Stimulated activated CD4-positive, alpha-beta T cell treated with anti-CD3 and anti-CD28 coated beads, Interleukin-15, amount 100 ng/mL, for 24 hours (primary cell): Measurements from ENCODE around the gene CASP5.

Experiments used
- DNase-seq: peaks from one replicate; pipeline ENCODE4 v3.0.0-alpha.2; 2020

CASP5 gene

DNA sequence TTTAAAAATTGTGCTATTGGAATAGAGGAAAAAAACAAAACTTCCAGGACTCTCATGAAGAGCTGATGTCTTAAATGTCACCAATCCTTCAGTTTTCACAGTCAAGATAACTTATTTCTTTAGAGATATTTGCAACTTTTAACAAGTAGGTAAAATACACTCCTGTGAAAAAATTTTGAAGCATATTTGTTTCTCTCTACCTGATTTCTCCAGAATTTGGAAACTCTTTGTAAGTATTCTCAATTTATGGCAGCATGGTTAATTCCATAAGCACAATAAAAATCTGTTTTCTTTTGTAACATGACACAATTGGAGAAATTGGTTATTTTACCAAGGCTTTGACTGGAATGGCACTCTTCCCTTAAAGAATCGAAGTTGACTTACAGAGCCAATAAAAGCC lies 58.7 kb downstream of the CASP5 start:
- DNase-seq, result no peak

DNA sequence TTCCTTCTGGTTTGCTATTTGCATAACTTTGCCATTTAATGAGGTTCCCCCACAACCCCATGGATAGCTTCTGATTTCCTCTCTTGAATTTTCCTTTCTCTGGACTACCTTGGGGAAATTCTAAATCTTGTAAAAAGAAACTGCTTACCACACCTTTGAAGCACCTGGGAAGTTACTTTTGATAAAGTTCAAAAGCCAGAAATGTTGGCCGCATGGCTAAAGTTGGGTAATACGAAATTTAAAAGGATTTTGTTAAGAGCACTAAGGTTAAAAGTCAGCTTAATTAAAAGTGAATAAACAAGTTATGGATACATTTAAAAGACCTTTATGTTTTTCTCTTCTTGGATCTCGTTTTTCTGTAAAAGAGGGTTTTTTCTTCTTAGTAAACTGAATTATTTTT lies 60.1 kb downstream of the CASP5 start:
- DNase-seq, result no peak

DNA sequence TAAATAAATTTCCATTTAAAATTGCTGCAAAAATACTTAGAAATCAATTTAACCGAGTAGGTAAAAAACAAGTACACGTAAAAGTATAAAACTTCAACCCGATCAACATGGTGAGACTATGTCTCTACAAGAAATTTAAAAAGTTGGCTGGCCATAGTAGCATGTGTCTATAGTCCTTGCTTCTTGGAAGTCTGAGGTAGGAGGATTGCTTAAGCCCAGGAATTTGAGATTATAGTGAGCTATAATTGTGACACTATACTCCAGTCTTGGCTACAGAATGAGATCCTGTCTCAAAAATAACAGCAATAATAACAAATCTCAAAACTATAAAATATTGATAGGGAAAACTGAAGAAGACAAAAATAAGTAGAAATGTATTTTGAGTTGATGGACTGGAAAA lies 65.7 kb downstream of the CASP5 start:
- DNase-seq, result no peak

DNA sequence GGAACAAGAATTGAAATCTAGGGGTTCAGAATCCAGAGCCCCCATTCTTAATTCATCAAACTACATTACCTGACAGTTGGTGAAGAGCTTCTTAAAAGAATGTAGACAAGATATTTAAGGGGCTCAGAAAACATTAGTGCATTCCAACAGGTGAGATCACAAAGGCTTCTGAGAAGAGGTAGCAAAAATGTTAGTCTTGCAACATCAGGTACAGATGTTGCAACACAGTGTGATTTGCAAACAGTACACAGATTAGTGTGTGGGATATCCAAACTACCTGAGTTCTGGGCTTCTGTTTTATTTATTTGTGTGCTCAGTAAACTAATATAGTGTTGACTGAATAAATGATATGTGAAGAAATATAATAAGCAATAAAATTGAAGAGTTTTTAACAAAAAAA lies 66.4 kb downstream of the CASP5 start:
- no peak for DNase-seq

- DNase-seq, result peak; percentile 27
Measured at GRCh38 chr11:104946907-104947306, 76.1 kb downstream of the CASP5 start.
